GM18511 (cell line): ENCODE results near the gene RNF213.
"Not testable (repeated sequence)": the region's sequence is repeated elsewhere in the genome, so short reads cannot be mapped to it uniquely, and the experiment has no call there.

Experiments used
- ATAC-seq: cut with Tn5 transposase; IDR thresholded peaks from one replicate; pipeline ENCODE4 v1.9.1; 2021; ENCODE audit warnings: mild to moderate bottlenecking, moderate library complexity; ENCODE audit not compliant: unreplicated experiment

RNF213 gene

DNA sequence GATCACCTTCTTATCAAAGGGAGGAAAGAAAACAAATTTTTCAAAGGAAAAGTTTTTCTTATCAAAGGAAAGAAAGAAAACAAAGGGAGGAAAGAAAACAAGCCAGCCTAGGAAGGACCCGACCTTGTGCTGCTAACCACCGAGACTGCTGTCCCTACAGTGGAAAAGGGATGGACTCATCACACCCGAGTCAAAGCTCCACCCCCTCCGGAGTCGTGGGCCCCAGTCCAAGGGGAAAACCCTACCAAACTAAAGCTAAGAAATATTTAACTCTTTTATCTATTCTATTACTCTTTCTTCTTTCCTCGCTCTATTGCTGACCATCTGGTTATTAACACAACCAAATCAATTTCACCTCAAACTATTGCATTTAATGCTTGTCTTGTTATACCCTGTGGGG is 148.2 kb downstream of the RNF213 start:
- ATAC-seq, result no peak

DNA sequence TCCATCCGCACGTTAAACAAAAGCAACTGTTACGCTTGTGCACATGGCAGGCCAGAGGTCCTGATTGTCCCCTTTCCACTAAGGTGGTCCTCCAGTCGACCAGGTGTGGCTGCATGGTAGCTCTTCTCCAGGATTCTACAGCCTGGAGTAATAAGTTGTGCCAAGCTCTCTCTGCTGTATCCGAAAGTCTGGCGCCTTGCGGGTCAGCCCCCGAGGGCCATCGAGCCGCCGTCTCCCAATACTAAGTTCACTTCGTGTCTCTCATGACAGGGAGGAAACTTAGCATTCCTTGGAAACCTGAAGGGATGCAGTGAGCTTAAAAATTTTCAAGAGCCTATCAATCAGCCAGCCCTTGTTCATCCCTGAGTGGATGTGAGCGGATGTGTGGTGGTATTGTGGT is 149.0 kb downstream of the RNF213 start:
- no peak for ATAC-seq

DNA sequence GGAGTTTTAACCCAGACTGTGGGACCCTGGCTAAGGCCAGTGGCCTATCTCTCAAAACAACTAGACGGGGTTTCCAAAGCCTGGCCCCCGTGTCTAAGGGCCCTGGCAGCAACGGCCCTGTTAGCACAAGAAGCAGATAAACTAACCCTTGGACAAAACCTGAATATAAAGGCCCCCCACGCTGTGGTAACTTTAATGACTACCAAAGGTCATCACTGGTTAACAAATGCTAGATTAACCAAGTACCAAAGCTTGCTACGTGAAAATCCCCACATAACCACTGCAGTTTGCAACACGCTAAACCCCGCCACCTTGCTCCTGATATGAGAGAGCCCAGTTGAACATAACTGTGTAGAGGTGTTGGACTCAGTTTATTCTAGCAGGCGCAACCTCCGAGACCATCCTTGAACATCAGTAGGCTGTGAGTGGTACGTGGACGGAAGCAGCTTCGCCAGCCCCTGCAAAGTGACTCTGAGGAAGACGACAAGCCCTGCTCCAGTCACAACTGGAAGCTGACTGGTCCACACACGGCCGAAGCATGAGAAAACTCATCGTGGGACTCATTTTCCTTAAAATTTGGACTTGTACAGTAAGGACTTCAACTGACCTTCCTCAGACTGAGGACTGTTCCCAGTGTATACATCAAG is 149.9 kb downstream of the RNF213 start:
- ATAC-seq, result not testable (repeated sequence)

GRCh38 chr17:80413771-80414507 is 153.3 kb downstream of the RNF213 start:
- no peak for ATAC-seq

- ATAC-seq, result no peak
Measured at GRCh38 chr17:80414508-80414802, 153.8 kb downstream of the RNF213 start.

GRCh38 chr17:80414803-80415625 is 154.4 kb downstream of the RNF213 start, which contains the start of gene ENDOV:
TSS of gene ENDOV (plus strand) at chr17:80415167. CDS start at chr17:80415195, 28 bp downstream.
- ATAC-seq, result peak; percentile 96

DNA sequence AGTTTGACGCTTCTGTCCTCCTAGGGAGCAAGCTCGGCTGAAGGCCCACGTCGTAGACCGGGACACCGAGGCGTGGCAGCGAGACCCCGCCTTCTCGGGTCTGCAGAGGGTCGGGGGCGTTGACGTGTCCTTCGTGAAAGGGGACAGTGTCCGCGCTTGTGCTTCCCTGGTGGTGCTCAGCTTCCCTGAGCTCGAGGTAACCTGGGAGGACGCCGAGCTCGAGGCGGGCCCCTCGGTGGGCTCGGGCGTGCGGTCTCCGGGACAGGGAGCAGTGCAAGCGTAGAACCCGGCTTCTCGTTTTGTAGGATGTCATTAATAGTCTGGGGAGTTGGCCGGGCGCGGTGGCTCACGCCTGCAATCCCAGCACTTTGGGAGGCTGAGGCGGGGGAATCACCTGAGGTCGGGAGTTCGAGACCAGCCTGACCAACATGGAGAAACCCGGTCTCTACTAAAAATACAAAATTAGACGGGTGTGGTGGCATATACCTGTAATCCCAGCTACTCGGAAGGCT is 155.0 kb downstream of the RNF213 start:
- ATAC-seq, result peak; percentile 35

DNA sequence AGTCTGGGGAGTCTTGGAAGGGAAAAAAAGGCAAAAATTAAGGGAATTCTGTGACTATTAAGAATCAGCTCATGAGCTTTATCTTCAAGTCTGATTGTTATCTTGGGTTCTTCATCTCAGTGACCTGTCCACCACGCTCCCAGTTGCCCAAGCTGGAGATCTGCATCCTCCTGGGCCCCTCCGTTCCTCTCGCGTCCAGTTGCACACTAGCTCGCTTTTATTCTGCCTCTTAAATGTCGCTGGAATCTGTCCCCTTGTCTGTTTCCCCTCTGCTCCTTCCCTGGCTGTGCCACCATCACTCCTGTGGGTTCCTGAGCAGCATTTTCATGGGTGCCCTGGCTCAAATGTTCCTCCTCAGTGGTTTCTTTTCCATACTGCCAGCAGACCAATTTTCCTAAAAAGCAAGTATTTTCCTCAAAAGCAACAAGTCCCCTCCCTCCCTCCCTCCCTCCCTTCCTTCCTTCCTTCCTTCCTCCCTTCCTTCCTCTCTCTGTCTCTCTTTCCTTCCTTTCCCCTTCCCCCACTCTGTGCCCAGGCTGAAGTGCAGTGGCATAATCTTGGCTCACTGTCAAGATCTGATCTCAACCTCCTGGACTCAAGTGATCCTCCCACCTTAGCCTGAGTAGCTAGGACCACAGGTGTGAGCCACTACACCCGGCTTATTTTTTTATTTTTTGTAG is 155.7 kb downstream of the RNF213 start:
- no peak for ATAC-seq

- no peak for ATAC-seq
Measured at GRCh38 chr17:80416940-80417293, 156.3 kb downstream of the RNF213 start.

DNA sequence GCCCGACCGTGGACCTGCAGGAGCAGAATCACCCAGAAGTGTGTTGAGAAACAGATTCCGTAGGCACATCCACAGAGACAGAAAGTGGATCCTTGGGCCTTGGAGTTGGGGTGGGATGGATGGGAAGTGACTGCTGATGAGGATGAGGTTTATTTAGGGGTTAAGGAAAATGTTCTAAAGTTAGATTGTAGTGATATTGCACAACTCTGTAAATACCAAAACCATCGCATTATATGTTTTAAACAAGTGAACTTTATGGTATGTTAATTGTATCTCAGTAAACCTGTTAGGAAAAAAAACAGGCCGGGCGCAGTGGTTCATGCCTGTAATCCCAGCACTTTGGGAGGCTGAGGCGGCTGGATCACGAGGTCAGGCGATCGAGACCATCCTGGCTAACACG is 157.9 kb downstream of the RNF213 start:
- no peak for ATAC-seq

DNA sequence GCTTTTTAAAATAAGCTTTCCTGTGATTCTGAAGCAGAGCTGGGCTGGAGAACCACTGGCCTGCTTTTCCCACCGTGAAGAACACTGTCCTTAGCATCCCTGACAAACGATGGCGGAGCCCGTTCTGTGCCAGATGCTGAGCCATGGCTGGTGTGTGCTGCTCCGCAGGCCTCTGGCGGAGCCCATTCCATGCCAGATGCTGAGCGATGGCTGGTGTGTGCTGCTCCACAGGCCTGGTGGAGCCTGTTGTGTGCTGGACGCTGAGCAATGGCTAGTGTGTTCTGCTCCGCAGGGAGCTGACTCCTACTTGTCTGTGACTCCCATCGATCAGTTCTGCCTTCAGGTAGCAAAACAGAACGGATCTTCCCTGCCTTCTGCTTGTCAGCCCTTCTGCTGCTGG is 158.6 kb downstream of the RNF213 start:
- ATAC-seq, result no peak

- no peak for ATAC-seq
Measured at GRCh38 chr17:80421381-80422090, 160.9 kb downstream of the RNF213 start.

DNA sequence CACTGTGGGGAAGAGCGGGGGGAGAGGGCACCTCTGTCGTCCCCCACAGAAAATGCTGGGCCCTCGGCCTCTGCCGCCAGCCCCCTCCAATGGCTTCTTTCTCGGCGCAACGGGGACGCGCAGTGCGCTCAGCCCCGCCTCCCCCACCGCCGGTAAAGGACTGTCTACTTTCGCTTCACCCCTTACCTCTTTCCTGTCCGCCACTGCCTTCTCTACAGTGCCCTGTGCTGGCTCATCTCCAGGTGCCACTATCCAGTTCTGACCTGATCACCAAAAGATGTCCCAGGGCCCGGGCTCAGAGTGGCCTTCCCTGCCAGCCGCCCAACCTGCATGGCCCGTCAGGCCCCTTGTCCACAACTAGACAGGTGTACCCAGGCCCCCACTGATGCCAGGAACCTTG is 161.6 kb downstream of the RNF213 start:
- ATAC-seq, result no peak

DNA sequence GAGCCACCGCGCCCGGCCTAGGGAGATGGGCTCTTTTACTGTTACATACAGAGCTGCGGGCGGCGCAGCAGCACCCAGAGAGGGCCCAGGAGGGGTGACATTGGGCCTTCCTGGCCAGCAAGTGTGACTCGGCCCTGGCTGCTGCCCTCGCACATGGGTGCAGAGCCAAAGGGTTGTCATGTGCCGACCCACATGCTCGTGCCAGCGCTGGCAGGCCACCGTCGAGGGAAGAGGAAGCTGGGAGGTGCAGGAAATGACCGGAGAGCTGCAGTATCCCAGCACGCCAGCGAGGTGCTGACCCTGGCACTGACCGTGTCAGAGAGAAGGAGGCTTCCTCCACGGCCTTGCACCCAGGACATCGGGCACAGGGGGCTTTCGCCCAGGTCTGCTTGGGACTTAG is 162.3 kb downstream of the RNF213 start:
- no peak for ATAC-seq

DNA sequence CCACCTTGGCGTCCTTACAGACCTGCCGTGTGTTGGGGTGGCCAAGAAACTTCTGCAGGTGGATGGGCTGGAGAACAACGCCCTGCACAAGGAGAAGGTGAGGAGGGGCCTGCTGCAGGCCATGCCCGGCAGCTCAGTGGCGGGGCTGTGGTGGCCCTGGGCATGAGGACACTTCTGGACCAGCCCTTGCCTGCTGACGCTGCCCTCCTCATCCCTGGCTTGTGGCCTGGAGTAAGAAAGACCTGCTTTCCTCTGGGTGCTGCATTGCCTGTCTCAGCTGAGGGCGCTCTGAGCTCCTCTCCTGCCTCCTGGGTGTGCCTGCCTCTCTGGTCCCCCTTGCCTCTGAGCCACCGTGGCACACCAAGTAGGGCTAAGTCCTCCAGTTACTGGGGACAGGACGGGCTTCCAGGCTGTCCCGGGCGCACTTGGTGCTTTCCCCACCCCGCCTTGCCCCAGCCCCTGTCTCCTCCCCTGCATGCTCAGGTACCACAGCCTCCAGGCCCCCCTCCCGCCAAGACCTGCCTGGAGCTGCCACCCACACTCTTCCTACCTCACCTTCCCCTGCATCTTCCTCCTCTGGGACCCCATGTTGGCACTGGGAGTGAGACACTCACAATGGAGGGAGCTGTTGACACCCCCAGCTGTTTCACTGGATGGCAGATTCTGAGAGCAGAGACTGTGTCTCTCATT is 163.0 kb downstream of the RNF213 start:
- no peak for ATAC-seq

GRCh38 chr17:80424261-80424660 is 163.6 kb downstream of the RNF213 start:
- no peak for ATAC-seq

- ATAC-seq, result no peak
Measured at GRCh38 chr17:80424878-80425765, 164.5 kb downstream of the RNF213 start.

GRCh38 chr17:80425835-80426426 is 165.3 kb downstream of the RNF213 start:
- ATAC-seq, result no peak
